Measurements from ENCODE around the gene USH1C.

The USH1C gene

GRCh38 chr11:17558916-17559315 is 14.7 kb upstream of the USH1C start:
- H2BK5ac ChIP-seq (ENCODE audit: low read depth, low read length, poor library complexity, severe bottlenecking), result no peak overlapping the region
- H3K27me3 ChIP-seq (ENCODE audit: control insufficient read depth in 1 of 2, insufficient read depth in 1 of 2, low read length in 2 of 2), result peaks cover 20 to 68% of the 10 kb centered on the region in 2 experiments
- no peak overlapping the region for H2BK15ac ChIP-seq (ENCODE audit: low read depth, poor library complexity, severe bottlenecking)
- no peak overlapping the region for H3K4ac ChIP-seq (ENCODE audit: low read depth in 1 of 2, low read length in 2 of 2)
- H2BK120ac ChIP-seq (ENCODE audit: low read depth, low read length), result no peak overlapping the region
- no peaks in the 10 kb centered on the region for H3K9me3 ChIP-seq (ENCODE audit: control insufficient read depth, low read length)
- no peak overlapping the region for H3K4me3 ChIP-seq (ENCODE audit: insufficient read depth in 1 of 2, low read depth in 1 of 2, low read length in 2 of 2)
- 92% methylated on average over 9 of the region's 9 CpGs for WGBS
- no peak overlapping the region for H3K14ac ChIP-seq (ENCODE audit: low read length in 2 of 2)
- no peak overlapping the region for H2AFZ ChIP-seq (ENCODE audit: low read depth, low read length)
- no peaks in the 10 kb centered on the region for H3K4me1 ChIP-seq (ENCODE audit: control insufficient read depth, insufficient read depth, low read depth, low read length)
- H3K36me3 ChIP-seq (ENCODE audit: control insufficient read depth in 1 of 2, insufficient read depth in 2 of 2, low read depth in 1 of 2, low read length in 2 of 2), result no peaks in the 10 kb centered on the region
- H4K91ac ChIP-seq (ENCODE audit: low read length), result no peak overlapping the region
- H3K23ac ChIP-seq (ENCODE audit: low read length in 2 of 2), result no peak overlapping the region
- H3K27ac ChIP-seq (ENCODE audit: low read length, poor library complexity, severe bottlenecking), result no peak overlapping the region
- H3K9ac ChIP-seq (ENCODE audit: low read length), result no peak overlapping the region
- H3K79me1 ChIP-seq (replicated peaks; ENCODE audit: low read length, poor library complexity, severe bottlenecking), result no peaks in the 10 kb centered on the region
- H2AK5ac ChIP-seq (ENCODE audit: low read length, severe bottlenecking), result no peak overlapping the region
- no peak for DNase-seq
- H3K18ac ChIP-seq (ENCODE audit: low read depth in 1 of 2, low read length in 2 of 2), result no peak overlapping the region
- H4K8ac ChIP-seq (ENCODE audit: low read length), result no peak overlapping the region
- no peak overlapping the region for H2BK12ac ChIP-seq (ENCODE audit: low read length in 2 of 2)
- H3K4me2 ChIP-seq (ENCODE audit: low read length, poor library complexity, severe bottlenecking), result no peak overlapping the region

GRCh38 chr11:17558025-17558780 is 14.0 kb upstream of the USH1C start:
- Histone ChIP-seq H4K8ac (ENCODE audit: low read length) (no peak overlapping the region), H2BK5ac (ENCODE audit: low read depth, low read length, poor library complexity, severe bottlenecking) (no peak overlapping the region), H3K79me1 (replicated peaks; ENCODE audit: low read length, poor library complexity, severe bottlenecking) (no peaks in the 10 kb centered on the region), H2BK12ac (ENCODE audit: low read length in 2 of 2) (no peak overlapping the region), H2BK15ac (ENCODE audit: low read depth, poor library complexity, severe bottlenecking) (no peak overlapping the region), H3K18ac (ENCODE audit: low read depth in 1 of 2, low read length in 2 of 2) (no peak overlapping the region), H3K9me3 (ENCODE audit: control insufficient read depth, low read length) (no peaks in the 10 kb centered on the region), H2BK120ac (ENCODE audit: low read depth, low read length) (no peak overlapping the region), H3K9ac (ENCODE audit: low read length) (no peak overlapping the region), H4K91ac (ENCODE audit: low read length) (no peak overlapping the region), H3K23ac (ENCODE audit: low read length in 2 of 2) (no peak overlapping the region), H3K27me3 (ENCODE audit: control insufficient read depth in 1 of 2, insufficient read depth in 1 of 2, low read length in 2 of 2) (peaks cover 20 to 75% of the 10 kb centered on the region in 2 experiments), H3K4ac (ENCODE audit: low read depth in 1 of 2, low read length in 2 of 2) (no peak overlapping the region), H3K36me3 (ENCODE audit: control insufficient read depth in 1 of 2, insufficient read depth in 2 of 2, low read depth in 1 of 2, low read length in 2 of 2) (no peaks in the 10 kb centered on the region), H3K4me1 (ENCODE audit: control insufficient read depth, insufficient read depth, low read depth, low read length) (no peaks in the 10 kb centered on the region), H3K14ac (ENCODE audit: low read length in 2 of 2) (no peak overlapping the region), H2AFZ (ENCODE audit: low read depth, low read length) (no peak overlapping the region), H3K4me3 (ENCODE audit: insufficient read depth in 1 of 2, low read depth in 1 of 2, low read length in 2 of 2) (no peak overlapping the region), H3K27ac (ENCODE audit: low read length, poor library complexity, severe bottlenecking) (no peak overlapping the region), H3K4me2 (ENCODE audit: low read length, poor library complexity, severe bottlenecking) (no peak overlapping the region), H2AK5ac (ENCODE audit: low read length, severe bottlenecking) (no peak overlapping the region)
- DNase-seq, result no peak
- WGBS, result 78% methylated on average over 15 of the region's 15 CpGs

DNA sequence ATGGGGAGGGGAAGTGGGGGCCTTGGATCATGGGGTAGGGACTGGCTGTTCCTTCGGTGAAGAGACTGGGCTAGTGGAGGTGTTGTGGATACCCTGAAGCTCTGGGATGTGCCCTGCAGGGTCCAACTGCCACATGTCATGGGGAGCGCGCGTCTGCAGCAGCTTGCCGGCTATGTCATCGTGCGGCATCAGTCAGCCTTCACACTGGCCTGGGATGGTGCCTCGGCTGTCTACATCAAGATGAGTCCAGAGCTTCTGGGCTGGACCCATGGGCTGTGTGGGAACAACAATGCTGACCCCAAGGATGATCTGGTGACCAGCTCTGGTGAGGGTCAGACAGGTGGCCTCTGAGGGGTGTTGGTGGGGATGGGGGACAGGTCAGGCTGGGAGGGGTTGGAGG is 12.8 kb upstream of the USH1C start:
- H3K4me1 ChIP-seq (ENCODE audit: control insufficient read depth, insufficient read depth, low read depth, low read length), result no peaks in the 10 kb centered on the region
- H3K27ac ChIP-seq (ENCODE audit: low read length, poor library complexity, severe bottlenecking), result no peak overlapping the region
- H2BK15ac ChIP-seq (ENCODE audit: low read depth, poor library complexity, severe bottlenecking), result no peak overlapping the region
- no peaks in the 10 kb centered on the region for H3K9me3 ChIP-seq (ENCODE audit: control insufficient read depth, low read length)
- 87% methylated on average over 8 of the region's 8 CpGs for WGBS
- H3K4me2 ChIP-seq (ENCODE audit: low read length, poor library complexity, severe bottlenecking), result no peak overlapping the region
- no peak overlapping the region for H3K18ac ChIP-seq (ENCODE audit: low read depth in 1 of 2, low read length in 2 of 2)
- H3K23ac ChIP-seq (ENCODE audit: low read length in 2 of 2), result no peak overlapping the region
- H3K14ac ChIP-seq (ENCODE audit: low read length in 2 of 2), result no peak overlapping the region
- no peak overlapping the region for H4K8ac ChIP-seq (ENCODE audit: low read length)
- H3K27me3 ChIP-seq (ENCODE audit: control insufficient read depth in 1 of 2, insufficient read depth in 1 of 2, low read length in 2 of 2), result peaks cover 20 to 85% of the 10 kb centered on the region in 2 experiments
- no peaks in the 10 kb centered on the region for H3K36me3 ChIP-seq (ENCODE audit: control insufficient read depth in 1 of 2, insufficient read depth in 2 of 2, low read depth in 1 of 2, low read length in 2 of 2)
- H3K4me3 ChIP-seq (ENCODE audit: insufficient read depth in 1 of 2, low read depth in 1 of 2, low read length in 2 of 2), result no peak overlapping the region
- H2BK120ac ChIP-seq (ENCODE audit: low read depth, low read length), result no peak overlapping the region
- no peak overlapping the region for H2AFZ ChIP-seq (ENCODE audit: low read depth, low read length)
- no peak overlapping the region for H2BK12ac ChIP-seq (ENCODE audit: low read length in 2 of 2)
- no peak overlapping the region for H3K4ac ChIP-seq (ENCODE audit: low read depth in 1 of 2, low read length in 2 of 2)
- H3K79me1 ChIP-seq (replicated peaks; ENCODE audit: low read length, poor library complexity, severe bottlenecking), result no peaks in the 10 kb centered on the region
- H2BK5ac ChIP-seq (ENCODE audit: low read depth, low read length, poor library complexity, severe bottlenecking), result no peak overlapping the region
- H4K91ac ChIP-seq (ENCODE audit: low read length), result no peak overlapping the region
- no peak for DNase-seq
- H2AK5ac ChIP-seq (ENCODE audit: low read length, severe bottlenecking), result no peak overlapping the region
- no peak overlapping the region for H3K9ac ChIP-seq (ENCODE audit: low read length)

GRCh38 chr11:17554487-17554886 is 10.3 kb upstream of the USH1C start:
- no peak overlapping the region for H2AFZ ChIP-seq (ENCODE audit: low read depth, low read length)
- H3K4me1 ChIP-seq (ENCODE audit: control insufficient read depth, insufficient read depth, low read depth, low read length), result no peaks in the 10 kb centered on the region
- H2AK5ac ChIP-seq (ENCODE audit: low read length, severe bottlenecking), result no peak overlapping the region
- H2BK12ac ChIP-seq (ENCODE audit: low read length in 2 of 2), result no peak overlapping the region
- H3K27me3 ChIP-seq (ENCODE audit: control insufficient read depth in 1 of 2, insufficient read depth in 1 of 2, low read length in 2 of 2), result peaks cover 13 to 77% of the 10 kb centered on the region in 2 experiments
- no peak overlapping the region for H4K8ac ChIP-seq (ENCODE audit: low read length)
- no peak overlapping the region for H3K4me2 ChIP-seq (ENCODE audit: low read length, poor library complexity, severe bottlenecking)
- no peak overlapping the region for H3K9ac ChIP-seq (ENCODE audit: low read length)
- H2BK15ac ChIP-seq (ENCODE audit: low read depth, poor library complexity, severe bottlenecking), result no peak overlapping the region
- H3K79me1 ChIP-seq (replicated peaks; ENCODE audit: low read length, poor library complexity, severe bottlenecking), result no peaks in the 10 kb centered on the region
- H3K4me3 ChIP-seq (ENCODE audit: insufficient read depth in 1 of 2, low read depth in 1 of 2, low read length in 2 of 2), result no peak overlapping the region
- DNase-seq, result no peak
- no peaks in the 10 kb centered on the region for H3K36me3 ChIP-seq (ENCODE audit: control insufficient read depth in 1 of 2, insufficient read depth in 2 of 2, low read depth in 1 of 2, low read length in 2 of 2)
- H3K23ac ChIP-seq (ENCODE audit: low read length in 2 of 2), result no peak overlapping the region
- WGBS, result 100% methylated on average over 1 of the region's 4 CpGs
- no peak overlapping the region for H4K91ac ChIP-seq (ENCODE audit: low read length)
- H3K4ac ChIP-seq (ENCODE audit: low read depth in 1 of 2, low read length in 2 of 2), result no peak overlapping the region
- no peak overlapping the region for H2BK120ac ChIP-seq (ENCODE audit: low read depth, low read length)
- no peak overlapping the region for H3K18ac ChIP-seq (ENCODE audit: low read depth in 1 of 2, low read length in 2 of 2)
- H2BK5ac ChIP-seq (ENCODE audit: low read depth, low read length, poor library complexity, severe bottlenecking), result no peak overlapping the region
- H3K27ac ChIP-seq (ENCODE audit: low read length, poor library complexity, severe bottlenecking), result no peak overlapping the region
- no peaks in the 10 kb centered on the region for H3K9me3 ChIP-seq (ENCODE audit: control insufficient read depth, low read length)
- H3K14ac ChIP-seq (ENCODE audit: low read length in 2 of 2), result no peak overlapping the region

Data from mesenchymal stem cell (in vitro differentiated cells and primary cell).